T-helper 9 cell (primary cell): ENCODE data around the gene ARHGEF16.

ENCODE experiments used
- DNase-seq: peaks from one replicate; pipeline ENCODE4 v3.0.0-alpha.2; 2020

The ARHGEF16 gene

DNA sequence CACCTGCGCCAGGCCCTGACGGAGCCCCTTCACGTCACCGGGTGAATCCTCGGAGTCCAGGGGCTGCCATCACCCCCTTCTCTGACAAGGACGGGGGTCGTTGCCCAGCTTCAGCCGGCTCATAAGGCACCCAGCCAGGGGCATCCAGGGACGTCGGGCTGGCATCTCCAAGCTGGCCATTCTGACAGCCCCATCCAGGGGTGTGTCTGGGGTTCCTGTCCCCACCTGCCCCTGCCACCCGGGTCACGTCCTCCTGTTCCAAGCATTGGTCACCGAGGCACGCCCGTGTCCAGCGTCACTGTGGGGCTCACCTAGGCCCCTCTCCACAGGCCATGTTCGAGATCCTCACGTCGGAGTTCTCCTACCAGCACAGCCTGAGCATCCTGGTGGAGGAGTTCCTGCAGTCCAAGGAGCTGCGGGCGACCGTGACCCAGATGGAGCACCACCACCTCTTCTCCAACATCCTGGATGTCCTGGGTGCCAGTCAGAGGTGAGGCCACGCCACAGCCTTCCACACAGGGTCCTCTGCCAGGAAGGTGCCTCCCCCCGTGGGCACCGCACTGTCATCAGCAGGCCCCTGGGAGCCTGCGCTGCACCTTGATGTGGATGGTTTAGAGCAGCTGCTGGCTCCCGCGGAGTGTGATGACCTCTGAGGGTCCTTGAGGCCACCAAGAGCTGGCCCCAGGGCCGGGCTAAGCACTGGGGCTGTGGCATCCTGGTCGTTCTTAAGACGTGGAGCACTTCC is 14.8 kb downstream of the ARHGEF16 start:
- DNase-seq = no peak

DNA sequence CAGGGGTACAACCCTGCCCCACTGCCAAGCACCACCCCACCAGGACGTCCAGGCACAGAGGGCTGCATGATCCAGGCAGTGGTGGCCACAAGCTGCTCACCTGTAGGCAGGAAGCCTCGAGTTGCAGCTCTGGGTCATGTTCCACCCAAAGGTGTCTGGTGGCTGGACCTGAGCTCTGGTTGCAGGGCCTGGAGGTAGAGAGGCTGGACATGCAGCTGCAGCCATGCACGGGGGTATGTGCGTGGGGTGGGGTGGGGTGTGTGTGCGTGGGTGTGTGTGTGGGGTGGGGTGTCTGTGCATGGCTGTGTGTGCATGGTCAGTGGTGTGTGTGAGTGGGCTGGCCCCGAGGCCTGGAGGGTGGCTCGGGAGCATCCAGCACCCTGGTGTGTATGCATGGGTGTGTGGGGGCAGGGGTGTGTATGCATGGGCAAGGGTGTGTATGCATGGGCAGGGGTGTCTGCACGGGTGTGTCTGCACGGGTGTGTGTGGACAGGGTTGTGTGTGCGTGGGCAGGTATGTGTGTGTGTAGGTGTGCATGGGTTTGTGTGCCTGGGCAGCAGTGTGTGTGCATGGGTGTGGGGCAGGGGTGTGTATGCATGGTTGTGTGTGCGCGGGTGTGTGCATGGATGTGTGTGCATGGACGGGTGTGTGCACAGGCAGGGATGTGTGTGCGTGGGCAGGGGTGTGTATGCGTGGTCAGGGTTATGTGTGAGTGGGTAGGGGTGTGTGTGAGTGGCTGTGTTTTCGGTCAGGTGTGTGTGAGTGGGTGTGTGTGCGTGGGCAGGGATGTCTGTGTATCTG is 15.6 kb downstream of the ARHGEF16 start:
- DNase-seq = no peak

DNA sequence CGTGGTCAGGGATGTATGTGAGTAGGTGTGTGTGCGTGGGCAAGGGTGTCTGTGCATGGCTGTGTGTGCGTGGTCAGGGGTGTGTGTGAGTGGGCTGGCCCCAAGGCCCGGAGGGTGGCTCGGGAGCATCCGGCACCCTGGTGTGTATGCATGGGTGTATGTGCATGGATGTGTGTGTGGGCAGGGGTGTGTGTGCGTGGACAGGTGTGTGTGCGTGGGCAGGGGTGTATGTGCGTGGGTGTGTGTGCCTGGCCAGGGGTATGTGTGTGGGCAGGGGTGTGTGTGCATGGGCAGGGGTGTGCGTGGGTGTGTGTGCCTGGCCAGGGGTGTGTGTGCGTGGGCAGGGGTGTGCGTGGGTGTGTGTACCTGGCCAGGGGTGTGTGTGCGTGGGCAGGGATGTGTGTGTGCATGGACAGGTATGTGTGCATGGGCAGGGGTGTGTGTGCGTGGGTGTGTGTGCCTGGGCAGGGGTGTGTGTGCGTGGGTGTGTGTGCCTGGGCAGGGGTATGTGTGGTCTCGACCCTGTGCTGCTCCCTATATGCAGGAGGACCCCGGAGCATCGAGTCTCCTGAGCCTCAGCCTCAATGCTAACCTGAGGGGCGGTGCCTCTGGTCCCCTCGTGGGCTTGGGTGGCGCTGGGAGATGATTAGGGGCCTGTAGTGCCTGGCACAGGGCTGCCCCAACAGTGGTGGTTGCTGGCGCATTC is 16.3 kb downstream of the ARHGEF16 start:
- no peak for DNase-seq

DNA sequence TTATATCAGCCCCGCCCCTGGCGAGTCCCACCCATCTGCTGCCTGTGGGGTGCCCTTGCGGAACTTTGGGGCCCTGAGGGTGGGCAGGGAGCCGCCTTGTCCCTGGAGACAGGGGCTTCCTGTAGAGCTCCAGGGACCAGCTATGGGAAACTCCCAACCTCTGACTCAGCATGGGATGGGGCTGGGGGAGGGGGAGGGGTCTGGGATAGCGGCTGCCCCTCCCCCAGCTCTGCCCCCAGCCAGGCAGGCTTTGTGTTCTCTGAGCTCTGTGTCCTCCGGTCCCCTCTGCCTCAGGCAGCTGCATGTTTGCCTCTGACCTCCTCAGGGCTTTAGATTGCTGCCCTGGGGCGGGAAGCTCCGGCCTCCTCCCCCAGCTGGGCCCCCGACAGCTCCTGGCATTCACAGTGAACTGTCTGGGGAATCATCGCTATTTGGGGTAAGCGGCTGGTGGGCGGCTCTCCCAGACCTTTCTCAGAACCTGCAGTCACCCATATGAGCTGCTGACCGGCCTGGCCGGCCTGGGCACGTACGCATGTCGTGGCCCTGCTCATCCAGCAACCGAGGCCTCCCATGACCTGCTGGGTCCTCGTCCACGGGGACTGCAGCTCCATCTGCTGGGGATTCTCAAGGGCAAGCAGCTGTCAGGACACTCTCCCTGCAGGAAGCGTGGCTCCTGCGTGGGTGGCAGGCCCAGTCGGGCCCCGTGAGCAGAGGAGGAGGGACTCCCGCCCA is 17.1 kb downstream of the ARHGEF16 start:
- no peak for DNase-seq

DNA sequence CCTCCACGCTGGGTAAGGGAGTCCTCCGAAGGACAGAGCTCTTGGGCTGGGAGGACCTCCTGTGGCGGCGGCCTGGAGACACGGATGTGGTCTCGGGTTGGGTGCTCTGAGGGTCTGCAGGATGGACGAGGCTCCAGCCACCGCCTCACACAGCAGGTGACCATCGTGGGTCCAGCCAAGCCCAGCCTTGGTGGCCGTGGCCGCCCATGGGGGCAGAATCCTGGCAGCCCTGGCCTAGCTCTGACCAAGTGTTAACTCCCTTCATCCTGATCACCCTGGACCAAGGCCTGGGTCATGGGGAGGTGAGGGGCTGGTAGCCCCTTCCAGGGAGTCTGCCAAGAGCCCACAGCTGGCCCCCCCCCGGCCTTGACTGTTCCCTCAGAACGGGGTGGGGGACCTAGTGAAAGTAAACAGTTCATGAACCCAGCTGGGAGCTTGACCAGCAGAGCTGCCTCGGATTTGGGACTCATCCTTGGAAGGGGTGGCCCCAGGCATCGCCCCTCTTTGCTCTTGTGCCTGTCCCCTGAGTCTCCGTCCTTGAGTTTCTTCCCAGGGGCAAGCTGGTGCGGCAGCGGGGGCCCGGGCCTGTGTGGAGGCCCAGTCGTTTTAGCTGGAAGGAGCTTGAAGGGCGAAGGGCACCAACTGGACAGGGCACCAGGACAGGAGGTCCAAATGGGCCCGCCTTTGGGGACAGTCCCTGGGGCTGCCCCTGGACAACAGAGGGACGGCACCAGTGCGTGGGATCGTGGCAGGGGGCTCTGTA is 17.8 kb downstream of the ARHGEF16 start:
- no peak for DNase-seq

DNA sequence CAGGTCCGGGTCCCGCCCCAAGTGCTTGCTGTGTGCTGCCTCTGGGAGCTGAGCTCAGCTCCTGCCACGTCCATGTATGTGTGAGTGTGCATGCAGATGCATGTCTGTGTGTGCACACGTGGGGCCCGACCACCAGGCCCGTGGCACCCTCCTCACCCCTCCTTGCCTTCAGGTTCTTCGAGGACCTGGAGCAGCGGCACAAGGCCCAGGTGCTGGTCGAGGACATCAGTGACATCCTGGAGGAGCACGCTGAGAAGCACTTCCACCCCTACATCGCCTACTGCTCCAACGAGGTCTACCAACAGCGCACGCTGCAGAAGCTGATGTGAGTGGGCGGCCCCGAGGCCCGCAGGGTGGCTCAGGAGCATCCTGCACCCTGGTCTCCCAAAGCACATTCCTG is 18.4 kb downstream of the ARHGEF16 start:
- no peak for DNase-seq

DNA sequence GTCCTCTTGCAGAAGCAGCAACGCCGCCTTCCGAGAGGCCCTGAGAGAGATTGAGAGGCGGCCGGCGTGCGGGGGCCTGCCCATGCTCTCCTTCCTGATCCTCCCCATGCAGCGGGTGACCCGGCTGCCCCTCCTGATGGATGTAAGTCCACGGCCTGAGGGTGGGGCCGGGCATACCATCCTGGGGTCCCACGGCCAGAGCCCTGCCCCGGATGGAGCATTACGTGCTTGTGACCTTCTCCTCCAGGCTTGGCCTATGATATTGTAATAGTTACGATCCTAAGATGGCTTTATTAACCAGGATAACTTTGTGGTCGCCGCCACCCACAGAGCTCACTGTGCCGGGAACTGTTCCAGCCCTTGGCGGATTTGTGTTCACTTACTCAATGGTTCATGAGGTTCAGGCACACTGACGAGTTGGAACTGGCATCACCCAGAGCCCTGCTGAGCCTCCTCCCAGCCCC is 18.9 kb downstream of the ARHGEF16 start:
- no peak for DNase-seq

DNA sequence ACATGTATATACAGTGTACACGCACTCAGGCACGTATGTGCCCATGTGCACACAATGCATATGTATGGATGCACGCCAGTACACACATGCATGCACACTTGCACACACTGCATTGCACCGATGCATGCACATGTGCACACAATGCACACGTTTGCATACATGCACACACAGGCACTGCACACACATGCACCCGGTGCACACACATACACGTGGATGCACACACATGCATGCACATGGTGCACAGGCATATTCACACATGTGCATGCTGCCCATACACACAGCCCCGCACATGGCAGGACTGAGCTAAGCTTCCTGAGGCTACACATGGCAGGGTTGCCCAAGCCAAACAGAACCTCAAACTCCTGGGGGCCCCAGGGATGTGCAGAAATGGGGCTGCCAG is 19.6 kb downstream of the ARHGEF16 start:
- no peak for DNase-seq

DNA sequence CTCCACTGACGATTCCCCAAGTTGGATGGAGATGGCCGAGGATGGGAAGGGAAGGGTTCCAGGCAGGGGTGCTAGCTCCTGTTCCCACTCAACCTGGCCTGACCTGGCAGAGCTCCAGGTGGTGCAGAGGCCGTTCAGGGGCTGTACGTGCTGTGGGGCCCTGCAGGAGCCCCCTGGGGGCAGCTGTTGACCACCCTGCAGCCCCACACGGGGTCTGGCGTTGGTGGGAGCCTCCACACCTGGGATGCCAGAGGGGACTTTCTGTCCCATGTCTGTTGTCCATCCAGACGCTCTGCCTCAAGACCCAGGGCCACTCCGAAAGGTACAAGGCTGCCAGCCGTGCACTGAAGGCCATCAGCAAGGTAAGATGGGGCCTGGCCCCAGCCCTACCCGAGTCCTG is 20.0 kb downstream of the ARHGEF16 start:
- no peak for DNase-seq

DNA sequence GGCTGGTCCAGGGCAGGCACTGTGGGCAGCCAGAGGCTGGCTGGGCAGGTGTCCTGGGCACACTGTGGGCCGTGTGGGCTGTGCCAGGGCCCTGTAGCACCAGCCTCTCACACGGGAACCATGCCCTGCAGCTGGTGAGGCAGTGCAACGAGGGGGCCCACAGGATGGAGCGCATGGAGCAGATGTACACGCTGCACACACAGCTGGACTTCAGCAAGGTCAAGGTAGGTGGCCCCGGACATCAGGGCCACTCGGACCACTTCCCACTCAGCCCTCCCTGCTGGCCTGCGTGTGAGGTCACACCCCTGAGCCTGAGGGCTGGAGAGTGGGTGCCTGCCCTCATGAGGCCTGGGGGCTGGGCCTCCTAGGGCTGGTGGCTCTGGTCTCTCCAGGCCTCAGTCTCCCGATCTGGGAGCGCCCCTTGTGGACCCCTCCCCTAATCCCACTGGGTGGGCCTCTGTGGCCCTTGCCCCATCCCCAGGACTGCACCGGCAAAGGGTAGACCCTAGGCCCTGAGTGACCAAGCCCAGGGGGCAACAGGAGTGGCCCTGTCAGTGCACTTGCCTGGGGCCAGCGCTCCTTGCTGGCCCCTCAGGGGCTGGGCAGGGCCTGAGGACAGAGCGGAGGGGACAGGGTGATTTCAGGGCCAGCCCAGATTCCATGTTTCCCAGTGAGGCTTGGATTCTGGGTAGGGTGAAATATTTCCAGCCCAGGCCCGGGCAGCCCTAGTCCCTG is 21.5 kb downstream of the ARHGEF16 start:
- DNase-seq = no peak

DNA sequence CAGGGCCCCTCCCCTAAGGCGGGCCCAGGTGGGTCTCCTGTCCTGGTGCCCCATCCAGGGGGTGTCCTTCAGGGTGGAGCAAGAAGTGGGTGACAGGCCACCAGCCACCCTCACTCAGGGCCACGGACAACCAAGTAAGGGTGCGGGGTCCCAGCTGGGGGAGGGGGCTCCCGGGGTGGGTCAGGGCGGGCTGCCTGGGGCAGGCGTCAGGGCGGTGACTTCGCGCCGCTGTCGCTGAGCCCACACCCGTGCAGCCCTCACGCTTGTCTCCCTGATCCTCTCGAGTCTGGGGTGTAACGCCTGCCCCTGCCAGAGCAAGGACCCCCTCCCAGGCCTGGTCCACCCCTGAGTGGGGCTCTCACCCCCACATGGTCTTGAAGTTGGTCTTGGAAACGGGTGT is 22.2 kb downstream of the ARHGEF16 start:
- no peak for DNase-seq

DNA sequence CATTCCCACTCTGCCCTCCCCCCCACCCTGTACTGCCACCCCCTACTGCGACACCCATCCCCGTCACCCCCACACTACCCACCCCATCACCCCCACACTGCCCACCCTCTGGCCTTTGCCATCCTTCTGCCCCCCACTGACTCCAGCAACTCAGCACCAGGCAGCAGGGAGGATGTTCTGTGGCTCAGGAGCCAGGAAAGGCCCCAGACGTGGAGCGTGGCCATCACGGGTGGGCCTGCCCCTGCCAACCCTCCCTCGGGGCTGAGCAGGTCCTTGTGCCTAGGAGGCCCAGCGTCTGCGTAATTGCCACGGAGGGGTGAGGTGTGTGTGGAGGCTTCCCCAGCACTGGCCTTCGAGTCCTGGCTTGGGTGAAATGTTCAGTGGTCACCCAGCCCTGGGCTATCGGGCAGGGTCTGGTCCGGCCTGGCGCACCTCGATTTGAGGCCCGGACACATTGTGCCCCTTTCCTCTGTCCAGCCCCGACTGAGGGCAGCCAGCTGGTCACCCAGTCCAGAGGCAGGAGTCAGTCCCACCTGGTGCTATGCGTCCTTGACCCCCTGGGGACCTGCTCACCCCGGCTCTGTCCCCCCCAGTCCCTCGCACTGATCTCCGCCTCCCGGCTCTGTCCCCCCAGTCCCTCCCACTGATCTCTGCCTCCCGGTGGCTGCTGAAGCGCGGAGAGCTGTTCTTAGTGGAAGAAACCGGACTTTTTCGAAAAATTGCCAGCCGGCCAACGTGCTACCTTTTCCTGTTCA is 23.0 kb downstream of the ARHGEF16 start:
- no peak for DNase-seq

DNA sequence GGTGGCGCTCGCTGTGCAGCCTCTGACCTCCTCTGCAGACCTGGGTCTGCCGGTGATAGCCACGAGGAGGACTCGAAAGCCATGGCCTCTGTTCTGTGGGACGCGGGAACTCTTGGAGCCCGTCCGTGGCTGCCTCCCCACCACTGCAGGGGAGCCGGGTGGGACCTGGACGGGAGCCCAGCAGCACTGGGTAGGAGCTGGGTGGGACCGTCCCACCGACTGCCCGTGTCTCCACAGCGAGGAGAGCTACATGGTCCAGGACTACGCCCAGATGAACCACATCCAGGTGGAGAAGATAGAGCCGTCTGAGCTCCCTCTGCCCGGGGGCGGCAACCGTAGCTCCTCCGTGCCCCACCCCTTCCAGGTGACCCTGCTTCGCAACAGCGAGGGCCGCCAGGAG is 23.7 kb downstream of the ARHGEF16 start:
- DNase-seq = no peak

DNA sequence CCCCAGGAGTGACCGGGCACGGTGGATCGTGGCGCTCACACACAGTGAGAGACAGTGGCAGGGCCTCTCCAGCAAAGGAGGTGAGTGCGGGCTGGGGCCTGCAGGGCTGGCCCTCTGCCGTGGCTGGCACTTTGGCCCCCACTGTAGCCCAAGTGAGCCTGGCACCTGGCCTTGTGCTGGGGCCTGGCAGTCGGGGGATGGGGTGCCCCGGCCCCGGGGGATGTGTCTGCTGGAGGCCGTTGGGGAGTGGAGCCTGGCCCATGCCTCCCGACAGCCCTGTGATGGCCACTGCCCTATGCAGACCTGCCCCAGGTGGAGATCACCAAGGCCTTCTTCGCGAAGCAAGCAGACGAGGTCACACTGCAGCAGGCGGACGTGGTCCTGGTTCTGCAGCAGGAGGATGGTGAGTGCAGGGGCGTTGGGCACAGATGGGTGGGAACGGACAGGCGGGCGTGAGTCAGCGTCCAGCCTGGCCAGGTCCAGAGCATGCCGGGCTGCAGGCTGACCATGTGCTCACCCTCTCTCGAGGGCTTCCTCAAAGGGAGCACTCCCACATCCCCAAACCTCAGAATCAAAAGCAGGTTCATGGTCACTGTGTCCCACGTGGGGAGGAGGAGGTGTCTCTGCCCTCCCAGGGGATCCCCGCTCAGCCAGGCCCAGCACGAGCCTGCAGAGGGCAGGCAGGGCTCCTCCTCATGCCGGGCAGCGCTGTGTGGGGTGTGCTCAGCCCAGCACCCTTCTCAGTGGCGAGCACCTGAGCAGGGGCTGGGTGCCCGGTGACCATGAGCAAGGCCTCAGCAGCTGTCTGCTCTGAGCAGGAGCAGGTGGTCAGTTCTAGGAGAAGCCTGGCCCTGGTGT is 25.3 kb downstream of the ARHGEF16 start:
- DNase-seq = no peak

DNA sequence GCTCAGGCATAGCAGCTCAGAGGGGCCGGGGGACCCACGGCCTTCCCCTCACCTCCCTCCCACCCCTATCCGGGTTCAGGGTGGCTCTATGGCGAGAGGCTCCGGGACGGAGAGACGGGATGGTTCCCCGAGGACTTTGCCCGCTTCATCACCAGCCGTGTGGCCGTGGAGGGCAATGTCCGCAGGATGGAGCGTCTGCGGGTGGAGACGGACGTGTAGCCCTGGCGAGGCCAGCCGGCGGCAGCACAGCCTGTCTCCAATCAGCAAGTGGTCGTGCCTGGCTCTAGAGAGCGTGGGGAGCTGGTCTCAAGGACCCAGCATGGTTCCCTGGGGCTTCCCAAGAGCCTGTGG is 25.9 kb downstream of the ARHGEF16 start:
- no peak for DNase-seq

DNA sequence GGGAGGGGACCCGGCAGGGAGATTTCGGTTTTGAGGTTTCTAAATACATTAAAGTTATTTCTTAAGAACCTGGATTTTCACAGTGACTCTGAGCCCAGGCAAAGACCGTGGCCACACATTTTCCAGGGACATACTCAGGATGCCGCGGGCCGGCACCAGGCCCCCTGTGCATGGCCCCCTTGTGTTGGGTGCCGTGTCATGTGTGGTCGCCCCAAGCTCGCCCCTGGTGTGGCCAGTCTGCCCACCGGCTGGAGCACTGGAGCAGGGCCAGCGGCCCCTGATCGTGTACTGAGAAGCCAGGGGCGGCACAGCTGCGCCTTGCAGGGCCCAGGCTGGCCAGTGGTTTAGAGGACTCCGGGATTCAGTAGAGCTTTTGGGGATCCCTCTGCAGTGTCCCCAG is 26.6 kb downstream of the ARHGEF16 start:
- DNase-seq = no peak

DNA sequence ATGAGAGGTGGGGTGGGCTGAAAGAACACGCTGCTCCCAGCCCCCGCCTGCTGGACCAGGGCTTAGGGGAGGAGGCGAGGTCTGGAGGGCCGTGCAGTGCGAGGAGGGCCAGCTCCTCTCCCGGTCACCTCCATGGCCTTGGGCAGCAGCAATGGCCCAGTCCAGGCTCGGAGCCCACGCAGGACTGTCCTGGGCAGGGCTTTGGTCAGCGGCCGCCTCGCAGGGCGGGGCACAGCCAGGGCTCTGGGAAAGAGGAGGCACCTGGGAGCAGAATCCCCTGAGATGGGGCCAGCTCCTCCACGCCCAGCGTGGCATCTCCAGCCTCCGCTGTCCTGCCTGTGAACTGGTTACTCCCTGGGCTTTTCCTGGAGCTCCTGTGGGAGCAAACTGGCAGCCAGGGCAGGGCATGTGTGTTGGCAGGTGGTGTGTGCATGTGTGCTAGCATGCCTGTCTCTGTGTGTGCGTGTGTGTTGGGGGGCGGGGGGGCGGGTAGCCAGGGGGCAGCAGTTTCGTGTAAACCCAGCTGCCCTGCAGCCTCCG is 27.4 kb downstream of the ARHGEF16 start:
- DNase-seq = no peak

DNA sequence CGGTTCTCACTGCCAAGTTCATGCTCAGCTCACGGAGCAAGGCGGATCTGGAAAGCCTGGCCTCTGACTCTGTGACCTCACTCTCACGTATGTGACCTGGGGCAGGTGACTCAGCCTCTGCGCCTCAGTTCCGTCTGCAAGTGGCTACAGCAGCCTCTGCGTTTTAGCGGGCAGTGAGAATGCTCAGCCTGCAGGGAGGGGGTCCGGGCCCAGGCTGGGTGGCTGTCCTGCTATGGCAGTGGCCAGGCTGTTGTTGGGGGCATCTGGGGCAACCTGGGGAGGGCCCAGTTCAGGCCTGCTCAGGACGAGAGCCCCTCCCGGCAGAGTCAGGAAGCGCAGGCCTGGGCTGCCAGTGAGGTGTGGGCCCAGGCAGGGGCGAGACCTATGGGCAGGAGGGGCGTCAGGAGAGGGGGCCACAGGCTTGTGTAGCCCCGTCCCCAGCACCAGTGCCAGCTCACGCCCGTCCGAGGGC is 27.9 kb downstream of the ARHGEF16 start:
- no peak for DNase-seq

DNA sequence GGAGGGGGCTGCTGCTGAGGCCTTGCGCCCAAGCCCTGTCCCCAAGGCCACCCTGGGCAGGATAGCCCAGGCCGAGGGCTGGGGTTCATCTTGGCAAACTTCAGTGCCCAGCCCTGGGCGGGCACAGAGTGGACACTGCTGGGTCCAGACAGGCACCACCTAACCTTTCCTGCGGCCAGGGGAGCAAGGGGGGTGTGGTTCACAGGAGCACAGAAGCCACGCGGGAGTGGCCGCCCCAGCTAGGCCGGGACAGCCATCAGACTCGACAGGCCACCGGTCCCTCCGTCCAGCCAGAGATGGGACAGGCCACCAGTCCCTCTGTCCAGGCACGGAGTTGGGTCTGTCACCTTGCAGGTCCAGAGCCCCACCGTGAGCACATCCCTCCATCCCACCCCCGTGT is 28.9 kb downstream of the ARHGEF16 start:
- DNase-seq = no peak
